Mucosa of descending colon (tissue), 3 donors: ENCODE results near the gene HS3ST2. TPM values are rescaled to one million over a fixed set of nuclear protein-coding genes. Genes with fewer than 3 reads are reported as not detected.

Experiments
- ATAC-seq: fragments of 200-7000 bp; cut with Tn5 transposase; one replicate; pipeline ENCODE4 v1.9.1; 2020; ENCODE audit warnings: mild to moderate bottlenecking, moderate library complexity
- DNase-seq, 3 donors: peaks; one replicate each; pipeline ENCODE4 v3.0.0-alpha.2; 2020
- H3K36me3 ChIP-seq: fragments of 200-600 bp; one replicate; pipeline ENCODE4 v1.8.0; 2021; ENCODE audit warnings: low read depth, mild to moderate bottlenecking
- H3K4me1 ChIP-seq: fragments of 200-600 bp; one replicate; pipeline ENCODE4 v1.8.0; 2021; ENCODE audit warnings: low read depth, mild to moderate bottlenecking
- H3K4me3 ChIP-seq: fragments of 200-600 bp; one replicate; pipeline ENCODE4 v1.8.0; 2021; ENCODE audit warnings: mild to moderate bottlenecking
- H3K9me3 ChIP-seq: fragments of 200-600 bp; one replicate; pipeline ENCODE4 v1.8.0; 2021; ENCODE audit warnings: mild to moderate bottlenecking
- intact Hi-C, 2 donors: fragments of 100-400 bp; cut with DNase I in 1 of 2; cut with micrococcal nuclease in 1 of 2; formaldehyde crosslinking; loops; one replicate each; pipeline versions ENCODE4 v1.11.0 to v1.11.1; 2022; cut with DNase I, micrococcal nuclease
- total RNA-seq, 3 donors: library from RNA; stranded (reverse); fragmentation: NEBNext Ultra II Directional in 2 of 3; extraction: Animal tissue kit (Norgen Biotek cat#: 25700) in 2 of 3; gene quantifications; one replicate each; pipeline versions ENCODE4 v1.2.1 to v1.2.4, GENCODE V29; 2021 to 2023
- TF ChIP-seq, protein P1 (sequence below): fragments of 200-600 bp; IDR thresholded peaks from one replicate; pipeline ENCODE4 v1.8.0; 2022; ENCODE audit warnings: antibody characterized with exemption, mild to moderate bottlenecking
- donor health status: DM: no; HTN: no; CAD: no; lungs with moderate emphysema.
- donor health status: DM: no; HTN: no; CAD: no.
- donor health status: DM: no; HTN: yes; CAD: no.

Gene HS3ST2
- total RNA-seq, 3 donors from 2014 or later, result 0.20 to 1.6 (median 0.24) TPM

DNA sequence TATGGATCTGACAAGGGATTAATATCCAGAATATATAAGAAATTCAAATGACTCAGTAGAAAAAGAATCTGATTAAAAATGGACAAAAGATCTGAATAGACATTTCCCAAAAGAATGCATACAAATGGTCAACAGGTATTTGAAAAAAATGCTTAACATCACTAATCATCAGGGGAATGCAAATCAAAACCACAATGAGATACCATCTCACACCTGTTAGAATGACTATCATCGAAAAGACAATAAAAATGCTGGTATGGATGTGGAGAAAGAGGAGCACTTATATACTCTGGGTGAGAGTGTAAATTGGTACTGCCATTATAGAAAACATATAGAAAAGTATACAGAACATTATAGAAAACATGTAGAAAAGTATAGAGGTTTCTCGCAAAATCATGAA, 16.4 kb upstream of the HS3ST2 start:
- DNase-seq (no peak), ATAC-seq (no peak)
- no peaks in the 10 kb centered on the region for H3K9me3 ChIP-seq
- intact Hi-C loops, result loop anchor here in 1 of 2 donors (10.0 kb wide), 1 partner anchor 53 kb away; no protein-coding TSS in a partner anchor
- H3K4me1 ChIP-seq, result no peaks in the 10 kb centered on the region
- no peak overlapping the region for H3K4me3 ChIP-seq
- no peaks in the 10 kb centered on the region for H3K36me3 ChIP-seq
- TF ChIP-seq, protein P1, sequence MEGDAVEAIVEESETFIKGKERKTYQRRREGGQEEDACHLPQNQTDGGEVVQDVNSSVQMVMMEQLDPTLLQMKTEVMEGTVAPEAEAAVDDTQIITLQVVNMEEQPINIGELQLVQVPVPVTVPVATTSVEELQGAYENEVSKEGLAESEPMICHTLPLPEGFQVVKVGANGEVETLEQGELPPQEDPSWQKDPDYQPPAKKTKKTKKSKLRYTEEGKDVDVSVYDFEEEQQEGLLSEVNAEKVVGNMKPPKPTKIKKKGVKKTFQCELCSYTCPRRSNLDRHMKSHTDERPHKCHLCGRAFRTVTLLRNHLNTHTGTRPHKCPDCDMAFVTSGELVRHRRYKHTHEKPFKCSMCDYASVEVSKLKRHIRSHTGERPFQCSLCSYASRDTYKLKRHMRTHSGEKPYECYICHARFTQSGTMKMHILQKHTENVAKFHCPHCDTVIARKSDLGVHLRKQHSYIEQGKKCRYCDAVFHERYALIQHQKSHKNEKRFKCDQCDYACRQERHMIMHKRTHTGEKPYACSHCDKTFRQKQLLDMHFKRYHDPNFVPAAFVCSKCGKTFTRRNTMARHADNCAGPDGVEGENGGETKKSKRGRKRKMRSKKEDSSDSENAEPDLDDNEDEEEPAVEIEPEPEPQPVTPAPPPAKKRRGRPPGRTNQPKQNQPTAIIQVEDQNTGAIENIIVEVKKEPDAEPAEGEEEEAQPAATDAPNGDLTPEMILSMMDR, result no peak

DNA sequence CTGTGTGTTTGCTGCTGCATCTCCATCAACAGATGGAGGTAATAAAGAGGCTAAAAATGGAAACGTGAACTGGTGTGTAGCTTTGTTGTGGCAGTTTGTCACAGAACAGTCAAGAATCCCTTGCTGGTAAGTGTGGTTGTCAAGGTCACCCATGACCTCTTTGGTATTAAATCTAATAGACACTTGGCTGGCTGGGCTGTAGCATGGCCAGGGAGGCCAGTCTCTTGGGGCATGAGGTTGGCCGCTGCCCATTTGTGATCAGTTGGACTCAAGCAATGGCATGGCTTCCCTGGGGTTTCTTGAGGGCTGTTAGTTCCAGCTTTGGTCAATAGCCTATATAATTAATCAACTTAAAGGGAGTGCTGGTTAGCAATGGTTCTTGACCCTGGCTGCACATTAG, 14.8 kb upstream of the HS3ST2 start:
- TF ChIP-seq, protein P1, result no peak
- no peaks in the 10 kb centered on the region for H3K9me3 ChIP-seq

DNA sequence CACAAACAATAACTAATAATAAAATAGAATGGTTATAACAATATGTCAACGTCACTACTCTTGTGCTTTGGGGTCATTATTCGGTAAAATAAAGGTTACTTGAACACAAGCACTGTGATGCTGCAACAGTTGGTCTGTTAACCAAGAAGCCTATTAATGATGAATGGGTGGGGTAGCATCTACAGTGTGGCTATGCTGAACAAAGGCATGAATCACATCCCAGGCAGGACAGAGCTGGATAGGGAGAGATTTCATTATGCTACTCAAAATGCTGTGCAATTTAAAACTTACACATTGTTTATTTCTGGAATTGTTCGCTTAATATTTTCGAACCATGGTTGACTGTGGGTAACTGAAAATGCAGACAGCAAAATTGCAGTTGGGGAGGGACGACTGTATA, 9.1 kb upstream of the HS3ST2 start:
- intact Hi-C loops, result no loop called here
- H3K4me1 ChIP-seq, result no peaks in the 10 kb centered on the region
- no peak for DNase-seq
- no peak for ATAC-seq
- TF ChIP-seq, protein P1, result no peak
- no peaks in the 10 kb centered on the region for H3K9me3 ChIP-seq
- H3K36me3 ChIP-seq, result no peaks in the 10 kb centered on the region
- H3K4me3 ChIP-seq, result no peak overlapping the region

More for the DNA sequence above, 14.8 kb upstream of the HS3ST2 start:
- H3K4me3 ChIP-seq, result no peak overlapping the region
- no peaks in the 10 kb centered on the region for H3K4me1 ChIP-seq
- intact Hi-C loops, result loop anchor here in 1 of 2 donors (10.0 kb wide), 1 partner anchor 54 kb away; no protein-coding TSS in a partner anchor
- ATAC-seq (no peak), DNase-seq (no peak)
- H3K36me3 ChIP-seq, result no peaks in the 10 kb centered on the region

DNA sequence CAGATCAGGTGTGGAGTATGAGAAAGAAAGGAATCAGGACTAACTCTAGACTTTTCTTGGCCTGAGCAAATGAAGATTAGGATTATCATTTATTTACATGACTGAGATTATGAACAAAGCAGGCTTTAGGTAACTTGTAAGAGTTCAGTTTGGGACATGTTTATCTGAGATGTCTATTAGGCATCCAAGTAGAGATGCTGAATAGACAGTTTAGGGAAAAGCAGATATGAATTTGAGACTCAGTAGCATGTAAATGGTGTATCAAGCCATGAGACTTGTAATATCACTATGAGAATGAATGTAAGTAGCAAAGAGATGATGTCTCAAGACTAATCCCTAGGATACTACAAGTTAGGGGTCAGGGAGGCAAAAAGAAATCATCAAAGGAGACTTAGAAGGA, 8.6 kb upstream of the HS3ST2 start:
- no peaks in the 10 kb centered on the region for H3K4me1 ChIP-seq
- ATAC-seq (no peak), DNase-seq (no peak)
- intact Hi-C loops, result no loop called here
- H3K4me3 ChIP-seq, result no peak overlapping the region
- no peaks in the 10 kb centered on the region for H3K9me3 ChIP-seq
- TF ChIP-seq, protein P1, result no peak
- no peaks in the 10 kb centered on the region for H3K36me3 ChIP-seq

DNA sequence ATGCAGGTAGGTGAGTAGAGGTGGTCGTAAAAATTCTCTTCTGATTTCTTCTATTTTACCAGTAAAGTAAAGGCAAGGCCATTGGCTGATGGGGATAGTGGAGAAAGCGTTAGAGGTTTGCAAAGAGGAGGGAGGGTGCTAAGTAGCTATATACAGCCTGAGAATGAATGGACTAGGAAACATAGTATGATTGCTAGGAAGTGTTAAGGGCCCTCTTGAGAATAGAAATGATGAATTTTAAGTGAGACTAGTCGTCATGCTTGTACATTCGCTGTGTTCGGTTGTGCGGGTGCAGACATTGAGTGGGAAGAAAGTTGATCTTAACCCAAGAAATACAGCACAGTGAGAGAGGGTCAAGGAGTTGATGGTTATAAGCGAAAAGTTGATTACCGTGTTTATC, 7.2 kb upstream of the HS3ST2 start:
- ATAC-seq (no peak), DNase-seq (no peak)
- Histone ChIP-seq H3K36me3 (no peaks in the 10 kb centered on the region), H3K9me3 (no peaks in the 10 kb centered on the region), H3K4me1 (no peaks in the 10 kb centered on the region), H3K4me3 (no peak overlapping the region)
- TF ChIP-seq, protein P1, result no peak
- intact Hi-C loops, result no loop called here

DNA sequence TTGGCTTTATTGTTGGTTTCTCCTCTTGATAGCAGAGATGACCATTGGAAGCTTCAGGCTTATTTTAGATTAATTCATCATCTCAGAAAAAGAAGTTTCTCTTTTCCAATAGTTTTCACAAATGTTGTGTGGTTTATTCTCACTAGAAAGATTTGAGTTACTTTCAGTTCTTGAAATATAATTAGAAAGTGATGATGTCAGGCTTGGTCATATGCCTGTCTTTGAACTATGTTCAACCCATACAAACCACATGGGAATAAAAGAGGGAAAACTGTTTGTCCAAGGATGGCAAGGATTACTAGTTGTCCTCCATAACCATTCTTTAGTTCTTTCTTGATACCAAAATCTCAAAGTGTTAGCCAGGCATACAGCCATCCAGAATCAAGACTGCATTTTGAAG, 3.7 kb upstream of the HS3ST2 start:
- intact Hi-C loops, result no loop called here
- Histone ChIP-seq H3K36me3 (no peaks in the 10 kb centered on the region), H3K9me3 (no peaks in the 10 kb centered on the region), H3K4me3 (no peak overlapping the region), H3K4me1 (peaks cover 9% of the 10 kb centered on the region)
- TF ChIP-seq, protein P1, result no peak
- no peak for ATAC-seq
- no peak for DNase-seq
